ENCODE measurements around the gene ST6GALNAC1.

The ST6GALNAC1 gene

DNA sequence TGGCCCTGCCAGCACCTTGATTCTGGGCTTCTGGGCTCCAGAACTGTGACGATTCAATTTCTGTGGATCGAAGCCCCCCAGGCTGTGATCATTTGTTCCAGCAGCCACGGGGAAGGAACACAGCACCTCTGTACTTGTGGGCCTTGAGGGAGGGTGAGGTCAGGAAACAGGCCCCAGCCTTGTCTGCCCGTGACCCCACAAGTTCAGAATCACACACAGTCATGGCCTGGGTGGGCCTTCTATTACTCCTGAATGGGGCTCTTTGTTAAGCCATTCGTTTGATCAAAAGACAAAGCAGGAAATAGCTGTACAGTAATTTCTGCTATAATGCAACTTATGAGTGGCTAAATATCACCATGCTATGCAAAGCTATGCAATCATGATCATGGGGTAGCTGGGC lies 68.0 kb downstream of the ST6GALNAC1 start:
- DNase-seq = no peak

All from NCI-H510A (cell line).